ENCODE results near the gene CPSF7. TPM values are rescaled to one million over a fixed set of nuclear protein-coding genes. Genes with fewer than 3 reads are reported as not detected.

The CPSF7 gene
- total and polyA plus RNA-seq, 2 experiments from 2014 or later = 27.5 to 39.6 TPM

GRCh38 chr11:61358566-61358965 is 71.2 kb downstream of the CPSF7 start:
- Histone ChIP-seq H3K27me3 (no peaks in the 10 kb centered on the region), H3K9me3 (ENCODE audit: low read depth) (no peaks in the 10 kb centered on the region), H3K79me2 (peaks cover 30% of the 10 kb centered on the region), H3K36me3 (replicated peaks; ENCODE audit: insufficient read depth, low read depth) (no peaks in the 10 kb centered on the region), H3K27ac (no peak overlapping the region), H3K4me3 (no peak overlapping the region), H4K20me1 (ENCODE audit: insufficient read depth, poor library complexity, severe bottlenecking) (no peaks in the 10 kb centered on the region), H3K4me2 (no peak overlapping the region), H3K9me2 (replicated peaks; ENCODE audit: insufficient read depth) (no peaks in the 10 kb centered on the region), H2AFZ (no peak overlapping the region), H3K4me1 (ENCODE audit: insufficient read depth) (peaks cover 9% of the 10 kb centered on the region)
- TF ChIP-seq EZH2 (IDR thresholded peaks at IDR 0.05; ENCODE audit: borderline replicate concordance) = no peak
- TF ChIP-seq EZH2phosphoT487 (IDR thresholded peaks at IDR 0.05; ENCODE audit: low read depth, severe bottlenecking, unreplicated experiment) = no peak
- TF ChIP-seq, protein P1, sequence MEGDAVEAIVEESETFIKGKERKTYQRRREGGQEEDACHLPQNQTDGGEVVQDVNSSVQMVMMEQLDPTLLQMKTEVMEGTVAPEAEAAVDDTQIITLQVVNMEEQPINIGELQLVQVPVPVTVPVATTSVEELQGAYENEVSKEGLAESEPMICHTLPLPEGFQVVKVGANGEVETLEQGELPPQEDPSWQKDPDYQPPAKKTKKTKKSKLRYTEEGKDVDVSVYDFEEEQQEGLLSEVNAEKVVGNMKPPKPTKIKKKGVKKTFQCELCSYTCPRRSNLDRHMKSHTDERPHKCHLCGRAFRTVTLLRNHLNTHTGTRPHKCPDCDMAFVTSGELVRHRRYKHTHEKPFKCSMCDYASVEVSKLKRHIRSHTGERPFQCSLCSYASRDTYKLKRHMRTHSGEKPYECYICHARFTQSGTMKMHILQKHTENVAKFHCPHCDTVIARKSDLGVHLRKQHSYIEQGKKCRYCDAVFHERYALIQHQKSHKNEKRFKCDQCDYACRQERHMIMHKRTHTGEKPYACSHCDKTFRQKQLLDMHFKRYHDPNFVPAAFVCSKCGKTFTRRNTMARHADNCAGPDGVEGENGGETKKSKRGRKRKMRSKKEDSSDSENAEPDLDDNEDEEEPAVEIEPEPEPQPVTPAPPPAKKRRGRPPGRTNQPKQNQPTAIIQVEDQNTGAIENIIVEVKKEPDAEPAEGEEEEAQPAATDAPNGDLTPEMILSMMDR (IDR thresholded peaks at IDR 0.05; ENCODE audit: poor library complexity) = no peak
- WGBS (ENCODE audit: low lambda C conversion rate, missing lambda C conversion rate) = 98% methylated on average over 11 of the region's 11 CpGs
- no peak for DNase-seq (ENCODE audit: low spot score)

DNA sequence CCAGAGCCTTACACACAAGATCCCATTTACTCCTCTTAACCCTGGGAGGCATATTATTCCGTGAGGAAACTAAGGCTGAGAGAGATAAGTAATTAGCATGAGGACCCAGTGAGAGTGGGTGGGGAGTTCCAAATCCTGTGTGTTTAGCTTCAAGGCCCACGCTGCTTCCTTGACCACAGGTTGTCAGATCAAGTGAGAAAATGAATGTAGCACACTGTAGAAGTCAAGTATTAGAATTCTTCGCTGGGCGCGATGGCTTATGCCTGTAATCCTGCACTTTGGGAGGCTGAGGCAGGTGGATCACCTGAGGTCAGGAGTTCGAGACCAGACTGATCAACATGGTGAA is 71.9 kb downstream of the CPSF7 start:
- Histone ChIP-seq H3K79me2 (peaks cover 23% of the 10 kb centered on the region), H2AFZ (no peak overlapping the region), H3K36me3 (replicated peaks; ENCODE audit: insufficient read depth, low read depth) (no peaks in the 10 kb centered on the region), H3K27ac (no peak overlapping the region), H3K9me2 (replicated peaks; ENCODE audit: insufficient read depth) (no peaks in the 10 kb centered on the region), H3K4me1 (ENCODE audit: insufficient read depth) (peaks cover 2% of the 10 kb centered on the region), H3K27me3 (no peaks in the 10 kb centered on the region), H3K4me2 (no peak overlapping the region), H3K9me3 (ENCODE audit: low read depth) (no peaks in the 10 kb centered on the region), H3K4me3 (no peak overlapping the region), H4K20me1 (ENCODE audit: insufficient read depth, poor library complexity, severe bottlenecking) (no peaks in the 10 kb centered on the region)
- TF ChIP-seq, protein P1 (IDR thresholded peaks at IDR 0.05; ENCODE audit: poor library complexity) = no peak
- no peak for TF ChIP-seq EZH2phosphoT487 (IDR thresholded peaks at IDR 0.05; ENCODE audit: low read depth, severe bottlenecking, unreplicated experiment)
- TF ChIP-seq EZH2 (IDR thresholded peaks at IDR 0.05; ENCODE audit: borderline replicate concordance) = no peak
- WGBS (ENCODE audit: low lambda C conversion rate, missing lambda C conversion rate) = 88% methylated on average over 6 of the region's 6 CpGs
- no peak for DNase-seq (ENCODE audit: low spot score)

GRCh38 chr11:61357233-61357893 is 72.4 kb downstream of the CPSF7 start:
- H4K20me1 ChIP-seq (ENCODE audit: insufficient read depth, poor library complexity, severe bottlenecking) = no peaks in the 10 kb centered on the region
- H3K36me3 ChIP-seq (replicated peaks; ENCODE audit: insufficient read depth, low read depth) = no peaks in the 10 kb centered on the region
- no peak overlapping the region for H3K27ac ChIP-seq
- peaks cover 18% of the 10 kb centered on the region for H3K79me2 ChIP-seq
- no peaks in the 10 kb centered on the region for H3K27me3 ChIP-seq
- DNase-seq (ENCODE audit: low spot score) = no peak
- H3K9me2 ChIP-seq (replicated peaks; ENCODE audit: insufficient read depth) = no peaks in the 10 kb centered on the region
- no peaks in the 10 kb centered on the region for H3K4me1 ChIP-seq (ENCODE audit: insufficient read depth)
- no peak overlapping the region for H3K4me2 ChIP-seq
- whole genome bisulfite sequencing (ENCODE audit: low lambda C conversion rate, missing lambda C conversion rate) = 95% methylated on average over 9 of the region's 9 CpGs
- no peak overlapping the region for H3K4me3 ChIP-seq
- no peaks in the 10 kb centered on the region for H3K9me3 ChIP-seq (ENCODE audit: low read depth)
- TF ChIP-seq EZH2 (IDR thresholded peaks at IDR 0.05; ENCODE audit: borderline replicate concordance) (no peak), EZH2phosphoT487 (IDR thresholded peaks at IDR 0.05; ENCODE audit: low read depth, severe bottlenecking, unreplicated experiment) (no peak)
- TF ChIP-seq, protein P1 (IDR thresholded peaks at IDR 0.05; ENCODE audit: poor library complexity) = no peak
- no peak overlapping the region for H2AFZ ChIP-seq

Data from hepatocyte (in vitro differentiated cells).